Central memory CD4-positive, alpha-beta T cell (primary cell): ENCODE measurements around the gene CCNK.

Experiments
- DNase-seq: peaks from one replicate; pipeline ENCODE4 v3.0.0; 2022

Gene CCNK

DNA sequence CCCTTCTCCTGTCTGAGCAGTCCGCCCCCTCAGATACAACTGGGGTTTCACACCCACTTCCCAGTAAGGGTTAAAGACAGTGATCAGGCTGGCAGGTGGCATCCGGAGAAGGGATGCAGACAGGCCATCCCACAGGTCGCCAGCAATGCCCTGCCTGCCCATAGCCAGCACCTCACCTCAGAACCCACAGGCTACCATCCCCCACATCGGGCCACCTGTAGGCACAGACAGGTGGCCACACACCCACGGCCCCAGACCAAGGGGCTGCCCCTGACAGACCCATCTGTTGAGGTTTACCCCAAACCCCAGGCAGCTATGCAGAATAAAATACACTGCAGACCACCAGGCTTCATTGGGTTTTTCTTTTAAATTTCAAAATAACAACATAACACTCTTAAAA, 57.5 kb downstream of the CCNK start:
- no peak for DNase-seq

GRCh38 chr14:99539491-99539890, 58.3 kb downstream of the CCNK start:
- no peak for DNase-seq

DNA sequence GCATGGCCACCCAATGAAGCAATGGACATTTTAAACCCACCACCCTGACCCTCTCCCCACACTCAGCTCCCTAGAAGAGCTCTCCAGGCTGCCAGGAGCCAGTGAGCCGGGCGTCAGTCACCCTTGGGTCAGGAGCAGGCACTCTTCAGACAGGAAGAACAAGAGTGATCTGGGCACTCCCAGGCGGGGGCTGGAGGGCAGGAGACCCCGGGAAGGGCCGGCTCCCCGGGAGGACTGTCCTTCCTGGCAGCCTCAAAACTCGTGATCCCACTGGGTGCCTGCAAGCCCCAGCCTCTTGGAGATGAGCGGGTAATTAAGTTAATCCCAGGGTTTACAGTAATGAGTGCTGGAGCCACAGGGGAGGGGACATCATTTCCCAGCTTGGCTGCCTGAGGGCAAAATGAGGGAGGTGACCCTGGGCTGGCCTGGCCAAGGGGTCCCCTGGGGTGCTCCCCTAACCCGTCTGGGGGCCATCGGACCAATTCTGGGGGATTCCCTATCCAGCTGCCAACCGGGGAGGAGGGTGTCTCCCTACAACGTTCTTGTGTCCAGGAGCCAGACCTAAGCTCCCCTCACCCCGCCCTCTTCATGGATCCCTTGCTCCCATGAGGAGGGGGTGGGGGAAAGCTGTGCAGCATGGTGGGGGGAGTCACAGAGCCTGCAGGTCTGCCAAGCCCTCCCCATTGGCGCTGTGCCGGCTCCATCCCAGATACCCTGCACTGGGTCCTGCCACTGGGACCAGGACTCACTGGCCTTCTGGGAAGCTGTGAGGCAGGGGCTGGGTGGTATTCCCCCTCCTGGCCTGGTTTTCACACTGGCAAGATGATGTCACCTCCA, 59.2 kb downstream of the CCNK start:
- DNase-seq, result no peak

DNA sequence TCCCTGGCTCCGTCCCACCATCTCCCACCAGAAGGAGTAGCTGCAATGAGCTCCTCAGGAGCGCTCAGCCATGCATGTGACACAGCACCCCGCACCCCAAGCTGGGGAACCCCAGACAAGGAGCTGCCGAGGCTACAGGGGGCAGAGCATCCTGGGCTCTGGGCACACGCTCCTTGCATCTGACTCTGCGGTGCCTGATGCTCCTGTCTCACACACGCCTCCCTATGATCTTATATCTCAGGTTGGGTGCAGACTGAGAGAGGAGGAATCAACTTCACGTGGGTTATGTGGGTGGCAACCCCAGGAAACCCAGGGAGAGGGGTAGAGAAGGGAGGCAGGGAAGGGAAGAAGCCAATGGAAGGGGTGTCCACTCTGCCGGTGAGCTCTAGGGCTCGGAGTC, 60.0 kb downstream of the CCNK start:
- no peak for DNase-seq

GRCh38 chr14:99541677-99542470, 60.7 kb downstream of the CCNK start:
- DNase-seq, result no peak

- DNase-seq, result no peak
These were observed 61.4 kb downstream of the CCNK start for GRCh38 chr14:99542566-99542965.

DNA sequence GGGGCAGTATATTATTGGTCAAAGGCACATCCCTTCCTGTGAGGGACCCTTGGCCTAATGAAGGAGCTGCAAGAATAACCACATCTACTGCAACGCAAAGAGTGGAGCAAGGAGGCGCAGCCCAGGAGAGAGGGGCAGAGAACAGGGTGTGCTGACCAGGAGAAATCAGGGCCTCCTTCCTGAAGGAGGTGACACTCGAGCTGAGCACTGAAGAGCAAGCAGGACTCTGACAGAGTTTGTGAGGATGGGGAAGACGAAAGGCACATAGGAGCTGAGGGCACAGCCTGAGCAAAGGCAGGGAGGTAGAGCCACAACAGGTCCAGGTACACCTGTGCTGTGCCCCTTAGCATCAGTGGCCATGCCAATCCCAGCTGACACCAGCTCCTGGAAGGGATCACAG, 62.2 kb downstream of the CCNK start:
- no peak for DNase-seq

DNA sequence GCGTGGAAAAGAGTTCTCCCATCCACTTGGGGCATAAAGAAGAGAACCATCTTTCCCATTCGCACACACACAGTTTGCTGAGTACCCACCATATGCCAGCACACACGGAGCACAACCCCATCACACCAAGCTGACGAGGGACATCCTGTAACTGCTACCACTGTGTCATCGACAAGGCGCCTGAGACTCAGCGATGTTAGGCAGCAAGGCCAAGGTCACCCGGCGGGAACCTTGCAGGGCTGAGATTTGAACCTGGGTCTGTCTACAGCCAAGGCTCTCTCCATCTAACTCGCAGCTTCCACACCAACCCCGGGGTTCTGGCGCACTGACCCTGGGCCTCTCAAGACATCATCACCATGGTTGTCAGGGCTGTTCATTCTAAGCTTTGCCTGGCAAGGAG, 62.8 kb downstream of the CCNK start:
- no peak for DNase-seq

- DNase-seq, result no peak
These were observed 63.8 kb downstream of the CCNK start for GRCh38 chr14:99544991-99545390.

- no peak for DNase-seq
These were observed 64.4 kb downstream of the CCNK start for GRCh38 chr14:99545586-99545985.

- DNase-seq, result no peak
These were observed 65.1 kb downstream of the CCNK start for GRCh38 chr14:99546234-99546879.

- DNase-seq, result no peak
These were observed 67.0 kb downstream of the CCNK start for GRCh38 chr14:99548255-99548654.

GRCh38 chr14:99548871-99549515, 67.8 kb downstream of the CCNK start:
- DNase-seq, result no peak

DNA sequence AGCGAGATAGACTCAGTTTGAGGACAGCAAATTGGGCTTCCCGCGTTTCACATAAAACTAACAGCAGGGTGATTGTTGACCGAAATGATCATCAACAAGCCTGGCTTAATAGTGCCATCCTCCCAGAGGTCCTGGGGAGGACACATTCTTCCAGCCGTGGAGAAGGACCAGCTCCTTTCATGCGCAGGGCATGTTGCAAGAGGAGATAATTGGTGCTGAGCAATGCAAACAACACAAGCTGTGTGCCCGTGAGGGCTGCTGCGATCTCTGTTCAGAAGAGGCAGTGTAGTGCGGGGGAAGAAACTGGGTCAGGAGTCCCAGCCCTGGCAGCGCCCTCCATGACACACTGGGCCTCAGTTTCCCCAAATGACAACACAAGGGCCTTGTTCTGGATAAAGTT, 68.5 kb downstream of the CCNK start:
- no peak for DNase-seq

DNA sequence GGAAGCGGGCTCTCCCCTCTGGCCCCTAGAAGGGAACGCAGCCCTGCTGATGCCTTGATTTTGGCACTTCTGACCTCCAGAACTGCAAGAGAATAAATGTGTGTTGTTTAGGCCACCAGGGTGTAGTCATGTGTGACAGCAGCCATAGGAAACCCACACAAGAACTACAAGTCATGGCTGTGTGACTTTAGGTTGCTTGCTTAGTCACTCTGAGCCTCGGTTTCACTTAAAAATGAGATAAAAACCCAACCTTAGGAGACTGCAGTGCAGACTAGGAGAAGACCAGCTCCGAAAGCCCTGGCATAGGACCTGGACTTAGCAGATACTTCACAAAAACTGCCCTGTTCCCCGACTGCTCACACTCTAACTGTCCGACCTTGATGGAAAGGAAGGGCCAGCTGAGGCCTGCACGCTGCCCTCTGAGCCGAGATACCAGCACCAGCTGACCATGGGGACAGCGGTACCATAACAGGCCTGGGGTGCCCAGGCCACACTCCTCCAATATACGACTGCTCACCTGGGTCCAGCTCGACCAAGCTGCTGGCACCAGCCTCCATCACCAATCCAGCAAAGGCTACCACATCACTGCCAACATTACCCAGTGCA, 69.3 kb downstream of the CCNK start:
- DNase-seq, result no peak

DNA sequence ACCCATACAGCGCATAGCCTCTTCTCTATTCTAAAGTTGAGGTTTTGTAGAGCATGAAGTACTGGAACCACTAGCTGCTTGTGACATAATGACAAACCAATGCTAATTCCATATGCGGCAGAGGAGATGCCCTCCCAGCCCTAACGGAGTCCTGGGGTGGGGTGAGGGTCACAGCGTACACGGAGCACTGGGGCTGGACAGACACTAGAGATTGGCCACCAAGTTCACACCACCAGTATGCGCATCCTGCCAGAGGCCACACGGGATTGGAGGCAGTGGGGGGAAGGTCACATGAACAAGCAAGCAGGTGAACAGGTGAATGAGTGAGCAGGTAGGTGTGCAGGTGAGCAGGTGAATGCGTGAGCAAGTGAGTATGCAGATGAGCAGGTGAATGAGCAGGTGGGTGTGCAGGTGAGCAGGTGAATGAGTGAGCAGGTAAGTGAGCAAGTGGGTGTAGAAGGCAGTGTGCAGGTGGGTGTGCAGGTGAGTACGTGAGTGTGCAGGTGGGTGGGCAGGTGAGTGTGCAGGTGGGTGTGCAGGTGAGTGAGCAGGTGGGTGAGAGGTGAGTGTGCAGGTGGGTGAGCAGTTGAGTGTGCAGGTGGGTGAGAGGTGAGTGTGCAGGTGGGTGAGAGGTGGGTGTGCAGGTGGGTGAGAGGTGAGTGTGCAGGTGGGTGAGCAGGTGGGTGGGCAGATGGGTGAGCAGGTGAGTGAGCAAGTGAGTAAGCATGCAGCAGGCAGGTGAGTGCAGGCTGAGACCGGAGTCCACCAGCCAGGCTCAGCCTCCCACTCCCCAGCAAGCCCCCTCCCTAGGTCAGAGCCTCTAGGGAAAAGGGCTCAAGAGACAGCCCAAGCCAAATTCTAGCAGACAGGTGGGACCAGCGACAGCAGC, 70.1 kb downstream of the CCNK start:
- no peak for DNase-seq

GRCh38 chr14:99552021-99552553, 70.9 kb downstream of the CCNK start:
- no peak for DNase-seq

DNA sequence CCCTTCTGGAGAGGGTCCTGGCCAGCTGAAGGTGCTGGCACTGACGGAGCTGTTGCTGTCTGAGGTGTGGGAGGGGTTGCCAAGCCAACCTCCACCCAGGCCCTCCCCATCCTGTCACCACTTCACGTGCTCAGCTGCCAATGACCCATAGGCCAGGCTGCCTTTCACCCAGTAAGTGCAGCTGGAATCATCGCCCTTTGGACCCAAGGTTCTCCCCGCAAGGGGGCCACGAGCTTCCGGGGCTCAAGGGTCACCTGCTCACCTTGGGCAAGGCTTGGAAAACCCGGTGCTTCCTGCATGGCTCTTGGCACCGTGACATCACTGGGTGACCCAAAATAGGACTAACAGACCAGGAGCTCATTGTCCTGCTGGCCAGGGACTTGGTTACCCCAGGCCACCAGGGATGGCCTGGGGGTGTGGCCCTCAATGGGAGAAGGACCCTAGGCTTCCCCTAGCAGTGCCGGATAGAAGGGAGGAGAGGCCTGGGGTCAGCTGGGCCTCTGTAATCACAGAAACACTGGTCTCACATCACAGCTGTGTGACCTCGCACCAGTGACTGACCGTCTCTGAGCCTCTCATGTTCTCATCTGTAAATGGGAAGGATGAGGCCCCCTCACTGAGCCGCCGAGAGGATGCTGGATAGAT, 71.5 kb downstream of the CCNK start:
- no peak for DNase-seq

GRCh38 chr14:99554184-99554583, 73.0 kb downstream of the CCNK start:
- no peak for DNase-seq

- no peak for DNase-seq
These were observed 73.7 kb downstream of the CCNK start for GRCh38 chr14:99554757-99555531.
